Hypothalamus (tissue), 51 donors: ENCODE results near the gene CAST.
A peak's percentile ranks its signal among the peaks of the same experiment; 100 is the strongest.

Source experiments
- DNase-seq, 51 donors: peaks; one replicate each; lab custom pipeline; 2025; lab: John Stamatoyannopoulos, UW

CAST gene

GRCh38 chr5:96663608-96664007 lies 1.4 kb downstream of the CAST start:
- DNase-seq: no peak

GRCh38 chr5:96664669-96665068 lies 2.5 kb downstream of the CAST start:
- no peak for DNase-seq

GRCh38 chr5:96668725-96669124 lies 6.5 kb downstream of the CAST start:
- no peak for DNase-seq

GRCh38 chr5:96669909-96670308 lies 7.7 kb downstream of the CAST start:
- DNase-seq: no peak

GRCh38 chr5:96671441-96671840 lies 9.3 kb downstream of the CAST start:
- no peak for DNase-seq

- DNase-seq: no peak
Observed at GRCh38 chr5:96673127-96673526, 11.0 kb downstream of the CAST start.

GRCh38 chr5:96675882-96676281 lies 13.7 kb downstream of the CAST start:
- no peak for DNase-seq

GRCh38 chr5:96677496-96677895 lies 15.3 kb downstream of the CAST start:
- DNase-seq: no peak

- no peak for DNase-seq
Observed at GRCh38 chr5:96679293-96679692, 17.1 kb downstream of the CAST start.

- DNase-seq: no peak
Observed at GRCh38 chr5:96680759-96681470, 18.7 kb downstream of the CAST start.

GRCh38 chr5:96683392-96683791 lies 21.2 kb downstream of the CAST start:
- DNase-seq: no peak

- DNase-seq: no peak
Observed at GRCh38 chr5:96683810-96684209, 21.6 kb downstream of the CAST start.

- DNase-seq: no peak
Observed at GRCh38 chr5:96687080-96687479, 24.9 kb downstream of the CAST start.

- peak in 1 of 51 donors; percentile 10 for DNase-seq
Observed at GRCh38 chr5:96687812-96688453, 25.8 kb downstream of the CAST start.

GRCh38 chr5:96690861-96691260 lies 28.7 kb downstream of the CAST start:
- DNase-seq: no peak

GRCh38 chr5:96691503-96692303 lies 29.5 kb downstream of the CAST start:
- no peak for DNase-seq

- no peak for DNase-seq
Observed at GRCh38 chr5:96692441-96692840, 30.3 kb downstream of the CAST start.

- peak in 3 of 51 donors; percentile 2 to 38 (median 7) for DNase-seq
Observed at GRCh38 chr5:96699186-96699820, 37.1 kb downstream of the CAST start.

GRCh38 chr5:96702503-96703383 lies 40.6 kb downstream of the CAST start:
- peak; percentile 32 to 97 (median 87) for DNase-seq

- peak in 1 of 51 donors; percentile 49 for DNase-seq
Observed at GRCh38 chr5:96703384-96703920, 41.3 kb downstream of the CAST start.
